Right lobe of liver (tissue), 4 donors: ENCODE results near the gene MTA1.

ENCODE experiments used
- CTCF ChIP-seq, 4 donors: fragments of 200-600 bp in 3 of 4; fragments of 450-650 bp in 1 of 4; IDR thresholded peaks; one replicate each; pipeline versions ENCODE4 v1.5.1 to v1.8.0; 2016 to 2022; ENCODE audit warnings: antibody characterized with exemption in 4 of 4, mild to moderate bottlenecking in 2 of 4
- POLR2A ChIP-seq: fragments of 450-650 bp; IDR thresholded peaks from one replicate; pipeline ENCODE4 v1.6.1; 2017; ENCODE audit warnings: antibody characterized with exemption, mild to moderate bottlenecking
- donor health status: DM: no; HTN: no; CAD: no.
- donor health status: DM: no; HTN: no; CAD: no.
- donor health status: DM: no; HTN: yes; CAD: no.

DNA sequence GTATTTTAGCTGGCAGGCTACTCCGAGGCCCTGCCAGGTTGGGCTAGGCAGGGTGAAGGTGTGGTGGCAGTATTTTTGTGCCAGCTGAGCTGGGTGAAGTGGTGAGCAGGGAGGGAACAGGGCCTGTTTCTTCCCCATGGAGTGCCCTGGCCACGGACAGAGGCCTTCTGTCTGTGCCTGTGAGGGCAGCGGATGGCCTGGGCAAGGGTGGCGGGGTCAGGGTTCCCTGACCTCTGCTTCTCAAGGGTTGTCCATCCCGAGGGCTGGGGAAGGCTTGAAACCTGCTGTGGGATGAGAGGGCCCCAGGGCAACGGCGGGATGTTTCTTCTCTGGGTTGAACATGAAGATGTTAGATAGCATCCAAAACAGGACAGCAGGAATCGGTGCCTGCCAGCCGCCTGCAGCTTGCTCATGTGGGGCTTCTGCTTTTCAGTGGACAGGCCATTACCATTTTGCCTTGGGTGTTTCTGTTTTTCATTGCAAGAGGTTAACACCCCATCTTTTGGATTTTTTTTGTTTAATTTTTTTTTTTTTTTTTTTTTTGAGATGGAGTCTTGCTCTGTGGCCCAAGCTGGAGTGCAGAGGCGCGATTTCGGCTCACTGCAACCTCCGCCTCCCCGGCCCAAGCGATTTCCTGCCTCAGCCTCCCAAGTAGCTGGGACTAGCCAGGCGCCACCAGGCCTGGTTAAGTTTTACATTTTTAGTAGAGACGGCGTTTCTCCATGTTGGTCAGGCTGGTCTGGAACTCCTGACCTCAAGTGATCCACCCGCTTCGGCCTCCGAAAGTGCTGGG is 3.3 kb downstream of the MTA1 start:
- TF ChIP-seq CTCF (IDR thresholded peaks at IDR 0.05) (no peak), POLR2A (no peak)
